ENCODE data around the gene MAIP1.

Gene MAIP1

GRCh38 chr2:199940373-199940772, 15.0 kb upstream of the MAIP1 start:
- DNase-seq = no peak
- intact Hi-C loops (cut with DNase I) = no loop called here

DNA sequence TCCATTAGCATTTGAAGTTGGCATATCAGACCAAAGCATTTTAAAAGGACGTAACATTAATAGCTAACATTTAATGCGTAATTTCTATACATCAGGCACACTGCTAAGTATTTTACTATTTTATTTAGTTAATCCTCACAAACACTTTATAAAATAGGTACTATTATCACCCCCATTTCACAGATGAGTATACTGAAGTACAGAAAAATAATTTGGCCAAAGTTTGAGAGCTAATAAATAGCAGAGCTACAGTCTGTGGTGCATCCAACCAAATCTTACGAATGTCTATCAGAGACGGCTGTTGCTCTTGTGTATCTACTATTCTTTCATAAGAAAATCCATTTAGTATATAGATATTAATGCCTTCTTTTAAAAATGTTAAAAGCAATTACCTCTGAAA, 12.0 kb upstream of the MAIP1 start:
- DNase-seq = no peak
- intact Hi-C loops (cut with DNase I) = no loop called here

DNA sequence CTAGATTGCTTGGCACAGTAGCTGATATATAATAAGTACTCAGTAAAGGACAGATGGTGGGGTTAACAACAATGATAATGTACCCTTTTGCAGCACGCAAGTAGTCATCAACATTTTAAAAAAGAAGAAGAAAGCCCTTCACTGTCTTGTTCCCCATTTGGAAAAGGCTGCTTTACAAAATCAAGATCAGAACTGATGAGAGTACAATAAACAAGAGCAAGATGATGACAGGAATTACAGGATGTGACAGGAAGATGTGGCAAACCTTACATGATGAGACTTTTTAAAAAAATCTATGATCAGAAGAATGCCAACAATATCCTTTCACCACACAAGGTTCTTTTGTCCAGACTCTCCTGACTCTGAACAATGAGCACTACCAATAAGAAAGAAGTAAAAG, 9.2 kb upstream of the MAIP1 start:
- DNase-seq = no peak
- intact Hi-C loops (cut with DNase I) = no loop called here

- intact Hi-C loops (cut with DNase I) = no loop called here
- DNase-seq = no peak
These were observed 8.5 kb upstream of the MAIP1 start for GRCh38 chr2:199946836-199947235.

GRCh38 chr2:199950396-199950795, 5.0 kb upstream of the MAIP1 start:
- DNase-seq = no peak
- intact Hi-C loops (cut with DNase I) = no loop called here

DNA sequence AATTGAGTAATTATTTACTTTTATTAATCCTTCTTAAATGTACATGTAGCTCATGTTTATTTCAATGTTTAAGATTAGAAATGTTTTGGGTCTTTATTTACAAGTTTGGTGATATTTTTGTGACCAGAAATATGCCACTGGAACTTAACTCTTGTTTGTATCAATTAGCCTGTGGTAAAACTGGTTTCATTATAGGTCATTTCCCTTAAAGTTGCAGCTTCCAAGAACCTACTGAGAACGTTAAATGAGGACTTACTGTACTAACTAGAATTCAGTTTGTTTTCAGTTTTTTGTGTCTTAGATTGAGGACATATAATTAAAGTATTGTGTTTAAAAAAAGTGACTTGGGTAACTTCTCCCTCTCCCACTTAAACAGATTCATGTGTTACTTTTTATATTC, 4.4 kb upstream of the MAIP1 start:
- no peak for DNase-seq
- intact Hi-C loops (cut with DNase I) = no loop called here

DNA sequence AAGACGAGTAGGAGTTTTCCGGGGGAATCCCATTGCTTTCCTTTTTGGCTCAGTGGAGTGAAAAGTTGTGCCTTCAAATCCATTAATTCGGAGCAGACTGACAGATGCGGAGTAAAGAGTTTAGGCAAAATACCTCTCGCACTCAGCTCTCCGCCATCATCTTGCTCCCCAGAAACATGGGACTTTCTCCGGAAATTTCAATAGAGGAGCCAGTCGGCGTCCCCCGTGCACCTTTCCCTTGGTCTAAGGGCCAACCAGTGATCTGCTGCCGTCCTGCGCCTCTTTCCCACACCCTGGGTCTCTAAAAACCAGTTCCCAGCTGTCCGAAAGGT, 409 bp upstream of the MAIP1 start:
- DNase-seq = no peak
- intact Hi-C loops (cut with DNase I) = no loop called here

- DNase-seq = no peak
- intact Hi-C loops (cut with DNase I) = no loop called here
These were observed 639 bp downstream of the MAIP1 start for GRCh38 chr2:199956062-199956380.

DNA sequence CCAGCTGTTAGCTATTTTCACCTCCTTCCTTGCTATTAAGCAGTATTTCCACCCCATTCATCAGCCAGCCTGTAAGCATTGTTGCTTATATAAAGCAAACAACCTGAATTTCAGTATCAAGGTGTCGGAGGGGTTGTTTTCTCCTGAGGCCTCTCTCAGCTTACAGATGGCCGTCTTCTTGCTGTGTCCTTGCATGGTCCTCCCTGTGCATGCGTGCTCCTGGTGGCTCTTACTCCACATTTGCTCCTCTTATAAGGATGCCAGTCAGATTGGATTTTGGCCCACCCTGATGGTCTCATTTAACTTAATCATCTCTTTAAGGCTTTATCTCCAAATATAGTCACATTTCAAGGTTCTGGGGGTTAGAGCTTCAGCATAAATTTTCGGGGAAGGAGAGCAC, 2.6 kb downstream of the MAIP1 start:
- intact Hi-C loops (cut with DNase I) = no loop called here

GRCh38 chr2:199962203-199962602, 6.8 kb downstream of the MAIP1 start:
- intact Hi-C loops (cut with DNase I) = loop anchor here (10.0 kb wide), 1 partner anchor 743 kb away; no protein-coding TSS in a partner anchor
- no peak for DNase-seq

More for the DNA sequence above, 2.6 kb downstream of the MAIP1 start:
- DNase-seq = no peak

GRCh38 chr2:199966405-199966804, 11.0 kb downstream of the MAIP1 start:
- no peak for DNase-seq
- intact Hi-C loops (cut with DNase I) = loop anchor here (10.0 kb wide), 1 partner anchor 738 kb away; no protein-coding TSS in a partner anchor

DNA sequence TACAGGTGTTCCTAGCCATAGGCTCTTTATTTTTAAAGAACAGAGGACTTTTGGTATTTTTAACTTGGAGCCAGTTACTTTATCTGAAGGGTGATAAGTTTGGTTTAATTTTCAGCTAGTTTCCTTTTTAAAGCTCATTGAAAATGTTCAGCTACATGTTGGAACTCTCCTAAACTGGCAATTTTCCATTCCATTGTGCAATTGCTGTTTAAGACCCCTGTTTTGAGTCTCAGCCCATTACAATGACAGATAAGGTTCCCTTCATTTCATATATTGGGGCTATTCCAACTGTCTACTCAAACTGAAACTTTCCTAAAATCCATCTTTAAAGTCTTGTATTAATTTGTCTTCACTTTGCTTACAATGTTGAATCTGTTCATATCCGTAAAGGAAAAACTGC, 11.6 kb downstream of the MAIP1 start:
- DNase-seq = no peak
- intact Hi-C loops (cut with DNase I) = loop anchor here (10.0 kb wide), 1 partner anchor 738 kb away; no protein-coding TSS in a partner anchor

DNA sequence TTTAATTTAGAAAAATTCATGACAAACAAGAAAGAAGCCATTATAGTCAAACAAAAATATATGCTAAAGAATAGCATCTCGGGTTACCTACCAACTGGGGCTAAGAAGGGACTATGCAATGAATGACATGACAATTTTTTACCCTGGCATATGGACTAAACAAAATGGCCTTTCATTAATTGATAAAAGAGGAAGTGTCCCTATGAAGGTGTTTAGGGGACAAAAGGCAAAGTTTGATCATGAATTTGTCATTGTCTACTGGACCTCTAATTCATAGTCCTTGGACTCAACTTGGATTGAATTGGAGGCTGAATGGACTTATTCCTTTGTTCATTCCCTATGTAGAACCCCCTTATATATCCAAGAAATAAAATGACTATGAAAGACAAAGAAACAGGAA, 12.7 kb downstream of the MAIP1 start:
- intact Hi-C loops (cut with DNase I) = loop anchor here (10.0 kb wide), 1 partner anchor 737 kb away; no protein-coding TSS in a partner anchor

DNA sequence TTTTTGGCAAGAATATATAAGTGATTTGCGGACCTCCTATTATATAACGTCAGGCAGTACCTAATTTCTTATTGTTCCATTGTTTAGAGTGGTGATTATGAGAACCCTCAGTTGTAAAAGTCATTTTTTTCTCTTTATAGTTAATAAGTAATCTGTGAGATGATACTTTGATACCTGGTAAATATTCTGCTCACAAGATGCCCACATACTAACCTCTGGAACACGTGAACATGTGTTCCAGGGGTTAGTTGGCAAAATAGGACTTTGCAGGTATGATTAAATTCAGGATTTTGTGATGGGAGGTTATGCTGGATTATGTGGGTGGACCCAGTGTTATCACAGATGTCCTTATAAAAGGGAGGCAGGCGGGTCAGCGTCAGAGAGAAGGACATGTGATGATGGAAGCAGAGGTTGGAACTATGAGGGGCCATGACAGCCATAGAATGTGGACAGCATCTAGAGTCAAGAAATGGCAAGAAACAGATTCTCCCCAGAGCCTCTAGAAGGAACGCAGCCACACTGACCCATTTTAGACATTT, 16.8 kb downstream of the MAIP1 start:
- DNase-seq = no peak
- intact Hi-C loops (cut with DNase I) = no loop called here

More for the DNA sequence above, 12.7 kb downstream of the MAIP1 start:
- no peak for DNase-seq

DNA sequence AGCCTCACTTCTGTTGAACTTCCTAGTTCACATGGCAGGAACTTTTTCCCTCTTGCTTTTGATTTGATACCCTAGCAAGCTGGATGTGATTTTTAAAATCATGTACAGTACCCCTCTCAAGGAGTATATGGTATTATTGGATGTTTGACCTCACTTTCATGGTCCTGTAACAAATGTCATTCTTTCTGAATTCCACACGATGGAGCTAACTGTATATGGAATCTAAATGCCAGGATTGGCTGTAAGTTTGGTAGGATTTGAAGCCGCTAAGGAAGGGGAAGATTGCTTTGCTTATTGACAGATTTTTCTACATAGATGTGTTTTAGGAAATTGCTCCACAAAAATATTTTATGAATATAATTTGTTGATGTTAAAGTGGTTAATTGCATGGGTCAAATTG, 18.3 kb downstream of the MAIP1 start:
- intact Hi-C loops (cut with DNase I) = no loop called here

GRCh38 chr2:199975273-199975895, 20.0 kb downstream of the MAIP1 start:
- intact Hi-C loops (cut with DNase I) = loop anchor here (5.0 kb wide), 1 partner anchor 507 kb away; no protein-coding TSS in a partner anchor
- no peak for DNase-seq

More for the DNA sequence above, 18.3 kb downstream of the MAIP1 start:
- DNase-seq = peak in 1 of 42 donors; percentile 3

DNA sequence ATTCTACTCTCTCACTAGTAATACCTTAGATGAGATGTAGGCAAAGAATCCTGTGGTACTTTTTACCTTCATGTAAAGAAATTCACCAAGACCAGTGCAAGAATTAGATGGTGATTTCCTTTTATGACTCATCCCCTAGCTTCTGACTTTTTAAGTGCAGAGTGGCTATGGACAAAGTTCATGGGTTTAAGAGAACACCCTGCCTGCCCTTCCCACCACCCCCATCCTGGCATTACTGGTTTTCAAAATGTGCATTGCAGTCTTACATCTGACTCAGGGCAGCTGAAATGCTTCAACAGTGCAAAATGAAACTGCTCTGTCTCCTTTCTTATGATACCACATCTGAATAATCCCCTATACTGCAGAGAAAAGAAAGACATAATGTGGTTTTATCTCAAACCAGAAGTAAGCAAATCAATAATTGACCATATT, 22.6 kb downstream of the MAIP1 start:
- no peak for DNase-seq
- intact Hi-C loops (cut with DNase I) = loop anchor here (5.0 kb wide), 1 partner anchor 504 kb away; no protein-coding TSS in a partner anchor

GRCh38 chr2:199979398-199979797, 24.0 kb downstream of the MAIP1 start:
- no peak for DNase-seq
- intact Hi-C loops (cut with DNase I) = loop anchor here (5.0 kb wide), 1 partner anchor 503 kb away; no protein-coding TSS in a partner anchor

DNA sequence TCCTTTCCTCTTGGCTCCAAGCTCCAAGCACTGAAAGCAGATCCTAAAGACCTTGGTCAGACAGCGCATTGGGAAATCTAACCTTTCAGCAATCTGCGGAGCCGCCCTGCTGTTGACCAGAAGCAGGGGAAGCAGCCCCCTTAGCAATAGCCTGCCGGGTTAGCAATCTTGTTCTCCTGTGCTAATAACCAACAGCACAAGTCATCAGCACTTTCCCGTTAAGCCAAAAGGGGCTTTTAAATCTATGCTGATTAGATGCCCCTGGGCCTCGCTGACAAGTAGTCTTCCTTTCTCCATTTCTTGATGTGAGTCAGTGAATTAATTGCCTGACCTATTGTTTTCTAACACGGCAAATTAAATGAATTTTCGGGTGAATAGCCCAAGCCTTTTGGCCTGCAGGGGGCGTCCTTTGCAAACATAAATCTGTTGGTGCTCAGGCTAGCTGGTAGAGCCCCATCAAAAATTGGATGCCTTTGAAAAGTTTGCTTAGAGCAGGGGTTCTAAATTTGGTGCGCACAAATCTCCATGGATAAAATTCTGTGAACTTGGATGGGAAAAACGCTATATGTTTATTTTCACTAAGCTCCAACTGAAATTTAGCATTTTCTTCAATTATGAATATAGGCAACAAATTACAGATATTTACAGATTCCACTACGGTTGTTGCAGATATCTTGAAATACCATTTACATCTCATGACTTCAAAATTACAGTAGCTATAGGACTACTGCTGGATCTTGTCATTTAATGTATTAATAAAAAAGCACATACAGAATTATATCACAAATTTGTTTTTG, 24.6 kb downstream of the MAIP1 start:
- intact Hi-C loops (cut with DNase I) = loop anchor here (5.0 kb wide), 2 partner anchors 332 to 502 kb away; no protein-coding TSS in a partner anchor

More for the DNA sequence above, 24.6 kb downstream of the MAIP1 start:
- peak; percentile 73 to 97 (median 92) for DNase-seq

Data from head of caudate nucleus (tissue), 42 donors.